Smooth muscle cell (in vitro differentiated cells): Measurements from ENCODE around the gene ARHGEF1. TPM values are rescaled to one million over a fixed set of nuclear protein-coding genes. Genes with fewer than 3 reads are reported as not detected.
A peak's percentile ranks its signal among the peaks of the same experiment; 100 is the strongest.

Experiments
- DNase-seq: peaks from one replicate; lab custom pipeline; 2025; ENCODE audit not compliant: unreplicated experiment; lab: John Stamatoyannopoulos, UW
- H2AFZ ChIP-seq: fragments of 200-600 bp; sonication (generic); 2 replicates; pipeline ENCODE4 v1.6.0; 2016; ENCODE audit warnings: antibody characterized with exemption, low read depth, mild to moderate bottlenecking
- H3F3A ChIP-seq: fragments of 200-600 bp; sonication (generic); 2 replicates; pipeline ENCODE4 v1.6.0; 2017; ENCODE audit warnings: antibody characterized with exemption, low read depth
- H3K27ac ChIP-seq: fragments of 200-600 bp; sonication (generic); 2 replicates; pipeline ENCODE4 v1.5.1; 2016; ENCODE audit warnings: low read depth, mild to moderate bottlenecking
- H3K27me3 ChIP-seq: fragments of 200-600 bp; sonication (generic); 2 replicates; pipeline ENCODE4 v1.6.1; 2016; ENCODE audit warnings: low read depth, mild to moderate bottlenecking
- H3K36me3 ChIP-seq: fragments of 200-600 bp; sonication (generic); 2 replicates; pipeline ENCODE4 v1.5.1; 2016; ENCODE audit warnings: low read depth
- H3K4me1 ChIP-seq: fragments of 200-600 bp; sonication (generic); 2 replicates; pipeline ENCODE4 v1.5.1; 2016; ENCODE audit warnings: low read depth
- H3K4me2 ChIP-seq: fragments of 200-600 bp; sonication (generic); 2 replicates; pipeline ENCODE4 v1.6.0; 2016; ENCODE audit warnings: mild to moderate bottlenecking
- H3K4me3 ChIP-seq: fragments of 200-600 bp; sonication (generic); 2 replicates; pipeline ENCODE4 v1.5.1; 2016; ENCODE audit warnings: mild to moderate bottlenecking
- H3K79me2 ChIP-seq: fragments of 200-600 bp; sonication (generic); 2 replicates; pipeline ENCODE4 v1.6.0; 2016; ENCODE audit warnings: low read depth, mild to moderate bottlenecking
- H3K9ac ChIP-seq: fragments of 200-600 bp; sonication (generic); 2 replicates; pipeline ENCODE4 v1.6.0; 2016; ENCODE audit warnings: low read depth
- H3K9me3 ChIP-seq: fragments of 200-600 bp; sonication (generic); replicated peaks from 2 replicates; pipeline ENCODE4 v1.5.1; 2016; ENCODE audit warnings: low read depth
- H4K20me1 ChIP-seq: fragments of 200-600 bp; sonication (generic); 2 replicates; pipeline ENCODE4 v1.6.0; 2016; ENCODE audit warnings: low read depth
- CTCF ChIP-seq: fragments of 200-600 bp; sonication (generic); IDR thresholded peaks from 2 replicates; pipeline ENCODE4 v1.5.1; 2017; ENCODE audit warnings: borderline replicate concordance, mild to moderate bottlenecking, antibody characterized with exemption; ENCODE audit not compliant: insufficient read depth, poor library complexity, severe bottlenecking
- WGBS: methylation state at CpG from one replicate; pipeline ENCODE4 v1.1.7; 2016; ENCODE audit warnings: low lambda C conversion rate; 5-methylcytosine and 5-hydroxymethylcytosine counted together
- polyA plus RNA-seq: library from polyadenylated mRNA; unstranded; fragments of >200 nt; fragmentation: Nextera tagmentation; extraction: Ambion mirVana; gene quantifications from 2 replicates; pipeline ENCODE4 v1.2.1, GENCODE V29; 2016
- total RNA-seq: library from RNA; depleted of rRNA; stranded (reverse); fragments of >200 nt; gene quantifications from 2 replicates; pipeline ENCODE4 v1.2.3, GENCODE V29; 2014

The ARHGEF1 gene
- total and polyA plus RNA-seq, 2 experiments from 2014 or later, result 24.3 to 69.6 TPM

- Histone ChIP-seq H3K9ac (peak overlapping the region; percentile 99), H3K4me2 (peak overlapping the region; percentile 88), H3K27ac (peak overlapping the region; percentile 91), H3K79me2 (peaks cover 66% of the 10 kb centered on the region), H3K4me1 (peaks cover 21% of the 10 kb centered on the region), H2AFZ (no peak overlapping the region), H3K9me3 (no peaks in the 10 kb centered on the region), H3K36me3 (peaks cover 5% of the 10 kb centered on the region), H3K4me3 (peak overlapping the region; percentile 69), H3F3A (peaks cover 10% of the 10 kb centered on the region), H3K27me3 (no peaks in the 10 kb centered on the region), H4K20me1 (peaks cover 65% of the 10 kb centered on the region)
- no peak for TF ChIP-seq CTCF
- 89% methylated on average over 9 of the region's 9 CpGs for WGBS
- no peak for DNase-seq
Observed at GRCh38 chr19:41861846-41862245, 21.1 kb upstream of the ARHGEF1 start.

- Histone ChIP-seq H4K20me1 (peaks cover 71% of the 10 kb centered on the region), H3K79me2 (peaks cover 71% of the 10 kb centered on the region), H2AFZ (no peak overlapping the region), H3K9me3 (no peaks in the 10 kb centered on the region), H3K27me3 (no peaks in the 10 kb centered on the region), H3F3A (peaks cover 15% of the 10 kb centered on the region), H3K27ac (no peak overlapping the region), H3K4me2 (peak overlapping the region; percentile 88), H3K4me3 (peak overlapping the region; percentile 69), H3K4me1 (peaks cover 21% of the 10 kb centered on the region), H3K9ac (peak overlapping the region; percentile 99), H3K36me3 (peaks cover 5% of the 10 kb centered on the region)
- no peak for TF ChIP-seq CTCF
- DNase-seq, result no peak
- WGBS, result 89% methylated on average over 2 of the region's 2 CpGs
Observed at GRCh38 chr19:41862445-41862986, 20.5 kb upstream of the ARHGEF1 start.

- H3K27me3 ChIP-seq, result no peaks in the 10 kb centered on the region
- H3K36me3 ChIP-seq, result peaks cover 5% of the 10 kb centered on the region
- H3K4me1 ChIP-seq, result peaks cover 21% of the 10 kb centered on the region
- TF ChIP-seq CTCF, result no peak
- no peak for DNase-seq
- H3K4me2 ChIP-seq, result no peak overlapping the region
- H3K79me2 ChIP-seq, result peaks cover 79% of the 10 kb centered on the region
- no peak overlapping the region for H3K27ac ChIP-seq
- H3F3A ChIP-seq, result peaks cover 15% of the 10 kb centered on the region
- H3K4me3 ChIP-seq, result no peak overlapping the region
- no peak overlapping the region for H2AFZ ChIP-seq
- 91% methylated on average over 11 of the region's 11 CpGs for WGBS
- H3K9me3 ChIP-seq, result no peaks in the 10 kb centered on the region
- H4K20me1 ChIP-seq, result peaks cover 80% of the 10 kb centered on the region
- H3K9ac ChIP-seq, result no peak overlapping the region
Observed at GRCh38 chr19:41863209-41863931, 19.6 kb upstream of the ARHGEF1 start.
